T47D (cell line): ENCODE data around the gene PLEKHA8.

Experiments used
- DNase-seq, 2 experiments: peaks; one replicate each; pipeline versions ENCODE4 v3.0.0 to v3.0.0-alpha.2; 2011 to 2012; ENCODE audit warnings: low read depth in 1 of 2, low spot score in 1 of 2
- JUND ChIP-seq: IDR thresholded peaks from 2 replicates; pipeline ENCODE4 v1.6.1; 2012; ENCODE audit warnings: low read depth
- in situ Hi-C: cut with HindIII; loops from 2 replicates; pipeline ENCODE4 v1.10.0; 2016; ENCODE audit warnings: low sequenced_read_pairs, low pct_unique_long_range_greater_than_20kb

Gene PLEKHA8

DNA sequence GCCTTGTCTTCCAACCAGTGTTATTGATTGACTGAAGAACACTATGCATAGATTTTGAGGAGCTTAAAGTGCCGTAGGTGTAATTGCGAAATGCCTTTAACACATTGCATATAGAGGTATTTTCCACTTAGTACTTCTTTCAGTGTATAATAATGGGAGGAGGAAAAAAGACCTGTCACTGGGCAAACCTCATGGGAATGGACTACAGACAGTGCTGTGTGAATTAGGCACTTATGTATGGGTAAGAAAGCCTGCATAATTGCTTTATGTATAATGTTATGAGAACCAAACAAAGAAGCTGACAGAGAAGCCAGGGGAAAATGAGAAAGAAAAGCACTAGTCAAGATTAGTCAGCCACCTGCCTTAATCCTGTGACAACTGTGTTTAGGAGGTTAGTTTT lies 26.2 kb upstream of the PLEKHA8 start:
- DNase-seq, result peak in 1 of 2 experiments; percentile 12
- in situ Hi-C loops, result no loop called here
- no peak for TF ChIP-seq JUND

DNA sequence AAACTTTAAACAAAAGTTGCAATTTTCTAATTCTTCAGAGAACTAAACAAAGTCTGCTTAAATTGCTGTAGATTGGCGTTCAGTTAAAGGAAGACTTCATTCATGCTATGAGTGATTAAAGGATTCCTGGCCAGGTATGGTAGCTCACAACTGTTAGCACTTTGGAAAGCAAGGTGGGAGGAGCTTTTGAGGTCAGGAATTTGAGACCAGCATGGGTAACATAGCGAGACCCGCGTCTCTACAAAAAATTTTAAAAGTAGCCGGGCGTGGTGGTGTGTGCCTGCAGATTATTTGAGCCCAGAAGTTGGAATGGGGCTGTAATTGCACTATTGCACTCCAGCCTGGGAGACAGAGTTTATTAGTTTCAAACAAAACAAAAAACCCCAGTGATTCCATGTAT lies 25.1 kb upstream of the PLEKHA8 start:
- TF ChIP-seq JUND, result no peak
- in situ Hi-C loops, result no loop called here
- no peak for DNase-seq

DNA sequence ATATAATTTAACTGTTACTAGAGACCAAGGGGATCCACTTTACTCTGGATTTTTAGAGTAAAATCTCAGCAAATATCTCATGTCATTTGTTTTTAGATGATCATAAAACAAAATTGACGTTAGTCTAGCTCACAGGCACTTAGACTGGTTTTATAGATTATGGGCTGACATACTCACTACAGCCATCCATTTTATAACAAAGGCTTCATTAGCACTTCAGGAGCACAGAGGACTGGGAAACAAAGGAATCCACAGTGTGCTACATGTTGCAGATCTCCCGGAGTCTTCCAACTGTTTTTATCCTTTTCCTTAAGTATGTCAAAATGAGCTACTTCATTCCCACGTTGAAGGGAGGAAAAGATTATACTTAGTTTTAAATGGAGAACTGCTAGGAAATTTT lies 22.7 kb upstream of the PLEKHA8 start:
- DNase-seq, result no peak
- in situ Hi-C loops, result no loop called here
- no peak for TF ChIP-seq JUND

DNA sequence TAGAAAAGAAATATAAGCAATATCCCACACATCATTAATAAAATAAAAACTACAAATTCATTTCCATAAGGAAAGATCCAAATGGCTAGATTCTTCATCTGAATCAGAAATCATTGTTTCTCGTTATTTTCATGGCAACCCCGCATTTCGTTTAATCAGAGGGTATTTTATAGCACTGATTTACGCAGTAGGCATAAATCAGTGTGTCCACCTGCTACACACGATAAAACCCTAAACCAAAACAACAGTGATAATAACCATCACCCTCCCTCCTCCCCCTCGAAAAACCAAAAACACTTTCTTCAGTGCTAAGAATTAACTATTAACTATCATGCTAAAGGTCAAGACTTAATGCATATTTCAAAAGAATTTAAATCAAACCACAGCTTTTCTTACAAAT lies 18.2 kb upstream of the PLEKHA8 start:
- in situ Hi-C loops, result no loop called here
- no peak for DNase-seq
- no peak for TF ChIP-seq JUND

DNA sequence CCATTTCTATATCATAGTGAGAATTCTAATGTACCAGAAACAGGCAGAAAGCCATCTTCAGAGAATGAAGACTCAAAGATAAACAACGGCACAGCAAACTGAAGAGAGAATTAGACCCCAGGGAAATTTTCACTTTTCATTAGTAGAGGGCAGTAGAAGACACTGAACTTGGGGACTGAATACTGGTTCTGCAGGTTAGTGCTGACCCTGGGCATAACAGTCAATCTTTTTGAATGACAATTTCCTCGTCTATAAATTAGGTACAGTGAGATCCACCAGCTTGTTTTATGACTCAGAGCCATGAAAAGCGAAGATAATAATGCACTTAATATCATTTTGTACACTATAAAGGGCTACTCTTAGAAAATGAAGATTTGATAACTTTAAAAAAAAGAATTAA lies 15.5 kb upstream of the PLEKHA8 start:
- in situ Hi-C loops, result no loop called here
- DNase-seq, result peak; percentile 36 to 81
- no peak for TF ChIP-seq JUND

DNA sequence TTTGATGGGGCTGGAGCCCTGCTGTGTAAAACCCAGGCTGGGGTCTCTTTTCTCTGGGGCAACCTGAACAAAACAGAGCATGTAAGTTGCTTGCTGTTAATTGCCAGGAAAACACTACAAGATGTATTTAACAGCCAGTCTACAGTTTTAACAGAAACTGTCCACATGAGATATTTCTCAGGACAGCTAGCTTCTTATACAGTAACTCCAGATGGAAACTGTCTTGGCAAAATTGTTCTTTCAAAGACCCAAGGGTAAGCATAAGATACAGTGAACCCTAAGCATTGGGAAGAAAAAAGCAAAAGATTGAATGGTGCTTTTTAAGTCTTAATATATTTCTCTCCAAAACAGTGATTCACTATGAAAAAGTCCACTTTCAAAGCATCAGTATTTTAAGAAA lies 9.8 kb upstream of the PLEKHA8 start:
- in situ Hi-C loops, result no loop called here
- no peak for DNase-seq
- TF ChIP-seq JUND, result no peak

DNA sequence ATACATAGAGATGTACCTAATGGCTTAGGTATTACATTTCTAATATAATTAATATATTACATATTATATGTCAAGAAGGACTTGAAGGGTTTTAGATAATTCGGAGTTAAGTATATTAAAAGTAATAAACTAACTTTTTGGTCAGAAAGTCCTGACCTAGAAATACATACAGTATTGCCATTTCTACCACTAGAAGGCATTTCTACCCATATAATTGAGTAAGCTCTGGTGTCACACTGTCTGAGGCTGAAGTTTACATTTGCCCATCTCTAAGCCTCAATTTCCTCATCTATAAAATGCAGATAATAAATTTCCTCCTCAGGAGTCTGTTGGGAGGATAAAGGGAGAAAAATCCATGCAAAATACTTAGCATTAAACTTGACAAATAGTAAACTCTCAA lies 8.8 kb upstream of the PLEKHA8 start:
- no peak for DNase-seq
- in situ Hi-C loops, result no loop called here
- TF ChIP-seq JUND, result no peak

DNA sequence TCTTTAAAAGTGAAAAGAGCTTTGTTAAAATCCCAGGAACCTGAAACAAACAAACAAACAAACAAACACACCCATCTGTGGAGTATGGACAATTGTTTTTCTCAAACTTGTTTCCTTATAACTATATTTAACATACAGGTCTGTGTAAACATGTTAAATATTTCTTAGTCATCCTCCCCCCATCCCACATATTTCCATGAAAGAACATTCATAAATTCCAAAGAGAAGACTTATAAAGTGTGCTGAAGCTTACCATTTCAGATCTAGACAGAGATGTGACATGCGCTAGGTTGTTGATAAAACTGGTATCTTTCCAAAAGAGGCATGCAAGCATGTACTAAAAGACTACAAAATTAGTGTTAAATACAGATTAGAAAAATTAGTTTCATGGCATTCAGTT lies 8.3 kb upstream of the PLEKHA8 start:
- in situ Hi-C loops, result no loop called here
- TF ChIP-seq JUND, result no peak
- DNase-seq, result no peak

DNA sequence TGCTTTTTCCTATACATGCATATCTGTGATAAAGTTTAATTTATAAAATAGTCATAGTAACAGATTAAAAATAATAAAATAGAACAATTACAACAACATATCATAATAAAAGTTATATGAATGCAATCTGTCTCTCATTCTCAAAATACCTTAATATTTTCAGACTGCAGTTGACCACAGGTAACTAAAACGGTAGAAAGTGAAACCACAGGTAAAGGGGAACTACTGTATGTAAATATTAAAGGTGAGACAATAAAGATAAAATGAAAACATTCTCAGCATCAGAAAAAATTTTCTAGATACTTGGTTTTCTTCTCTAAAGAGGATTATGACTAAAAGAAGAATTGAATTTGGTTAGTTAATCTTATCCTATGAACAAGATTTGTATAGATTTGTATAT lies 7.7 kb upstream of the PLEKHA8 start:
- TF ChIP-seq JUND, result no peak

DNA sequence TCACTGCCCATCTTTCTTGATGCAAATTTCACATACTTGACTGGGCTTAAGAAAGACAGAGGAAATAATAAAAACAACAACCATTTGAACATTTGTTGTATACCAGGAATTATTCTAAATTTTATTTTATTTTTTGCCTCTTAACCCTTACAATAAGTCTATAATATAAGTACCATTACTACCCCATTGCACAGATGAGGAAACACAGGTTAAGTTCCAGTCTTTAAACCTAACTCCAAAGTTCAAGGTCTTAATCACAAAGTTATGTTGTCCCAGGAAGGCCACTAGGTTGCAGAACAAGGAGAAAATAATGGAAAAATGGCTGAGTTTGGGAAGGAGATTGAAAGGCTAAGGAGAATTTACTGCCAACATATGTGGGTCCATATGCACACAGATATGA lies 5.2 kb upstream of the PLEKHA8 start:
- TF ChIP-seq JUND, result no peak
- in situ Hi-C loops, result no loop called here
- DNase-seq, result no peak

More for the DNA sequence above, 7.7 kb upstream of the PLEKHA8 start:
- no peak for DNase-seq
- in situ Hi-C loops, result no loop called here

DNA sequence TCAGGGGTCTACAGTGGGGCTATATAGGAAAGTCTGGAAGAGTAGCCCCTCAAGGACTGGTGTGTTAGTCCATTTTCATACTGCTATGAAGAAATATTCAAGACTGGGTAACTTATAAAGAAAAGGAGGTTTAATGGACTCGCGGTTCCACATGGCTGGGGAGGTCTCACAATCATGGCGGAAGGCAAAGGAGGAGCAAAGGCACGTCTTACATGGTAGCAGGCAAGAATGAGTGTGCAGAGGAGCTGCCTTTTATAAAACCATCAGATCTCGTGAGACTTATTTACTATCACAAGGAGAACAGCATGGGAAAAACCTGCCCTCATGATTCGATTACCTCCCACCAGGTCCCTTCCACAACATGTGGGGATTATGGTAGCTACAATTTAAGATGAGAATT lies 4.7 kb upstream of the PLEKHA8 start:
- in situ Hi-C loops, result no loop called here
- no peak for TF ChIP-seq JUND
- no peak for DNase-seq

DNA sequence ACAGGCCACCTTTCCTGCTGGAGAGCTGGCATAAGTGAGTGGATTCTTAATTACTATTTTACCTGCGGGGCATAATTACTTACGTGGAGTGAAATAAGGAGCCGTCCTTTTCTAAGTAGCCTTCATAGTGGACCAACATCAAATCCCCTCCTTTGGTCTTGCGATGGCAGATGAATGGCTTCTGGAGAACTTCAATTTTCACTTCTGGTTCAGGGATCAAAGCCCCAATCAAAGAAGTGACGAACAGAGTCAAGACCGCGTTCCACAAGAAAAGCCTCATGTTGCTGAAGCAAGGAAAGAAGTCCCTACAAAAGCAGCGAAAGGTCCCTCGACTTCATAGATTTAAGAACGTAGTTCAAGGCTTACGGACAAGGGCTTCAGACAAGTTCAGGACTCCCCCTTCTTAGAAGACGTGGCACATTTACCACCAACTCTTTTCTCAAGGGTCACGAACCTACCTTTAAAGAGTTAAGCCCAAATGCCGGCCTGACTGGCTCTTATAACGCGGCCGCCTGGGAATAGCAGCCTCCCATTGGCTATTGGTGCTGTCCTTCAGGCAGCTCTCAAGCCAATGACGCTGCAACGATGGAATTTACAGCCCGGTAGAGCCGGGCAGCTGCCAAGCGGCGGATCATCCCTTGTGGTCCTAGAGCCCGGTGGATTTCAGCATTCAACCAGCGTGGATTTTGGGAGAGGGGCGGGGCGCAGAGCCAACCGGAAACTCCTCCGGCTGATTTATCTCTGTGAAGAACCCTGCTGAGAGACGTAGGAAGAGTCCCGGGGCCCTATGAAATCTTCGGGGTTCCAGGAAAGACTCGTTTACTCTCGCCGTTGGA lies 1.8 kb upstream of the PLEKHA8 start, which contains the start of gene FKBP14:
Gene FKBP14, minus strand, starts transcription at position 474 of the 836 bp plus-strand sequence. Its CDS starts 194 bp downstream, at position 280.
- TF ChIP-seq JUND, result peak; percentile 11; the same call in 1 of the 2 replicates
- in situ Hi-C loops, result no loop called here
- DNase-seq, result peak; percentile 93 to 100

DNA sequence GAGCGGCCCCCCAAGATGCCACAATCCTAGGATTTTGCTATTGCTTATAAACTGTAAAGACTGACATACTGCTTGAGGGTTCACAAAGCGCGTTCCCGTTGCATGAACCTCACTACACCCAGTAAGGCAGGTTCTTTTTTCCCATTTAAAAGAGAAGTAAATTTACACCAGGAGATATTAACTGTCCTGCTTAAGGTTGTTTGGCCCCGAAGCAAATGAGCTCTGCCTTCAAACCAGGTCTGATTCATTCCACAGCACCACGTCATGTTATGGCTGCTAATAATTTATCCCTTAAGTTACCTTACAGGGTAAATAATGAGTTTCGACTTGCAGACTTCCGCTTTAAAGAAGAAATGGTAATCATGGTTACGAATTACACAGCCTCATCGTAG lies 1.2 kb upstream of the PLEKHA8 start:
- TF ChIP-seq JUND, result no peak; the same call in 1 of the 2 replicates
- in situ Hi-C loops, result no loop called here
- peak; percentile 55 to 63 for DNase-seq

DNA sequence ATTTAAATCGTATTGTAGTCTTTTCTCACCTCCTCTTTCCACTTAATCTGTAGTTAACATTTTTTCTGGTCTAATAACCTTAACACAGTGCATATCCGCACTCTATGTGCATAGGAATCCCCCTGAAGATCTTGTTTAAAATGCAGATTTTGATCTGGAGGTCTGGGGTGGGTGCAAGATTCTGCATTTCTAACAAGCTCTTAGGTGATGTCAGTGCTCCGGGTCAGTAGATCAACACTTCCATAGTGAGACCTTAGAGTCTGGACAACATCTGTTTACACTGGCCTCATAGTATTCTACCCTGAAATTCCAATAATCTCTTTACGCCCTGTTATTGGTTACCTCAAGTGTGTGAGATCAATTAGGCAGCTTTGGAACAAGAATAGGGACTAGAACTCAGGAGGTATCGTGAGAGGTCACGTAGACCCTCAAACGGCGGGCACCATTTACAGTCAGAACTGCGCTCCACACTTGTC lies 434 bp upstream of the PLEKHA8 start:
- in situ Hi-C loops, result no loop called here
- no peak for TF ChIP-seq JUND
- no peak for DNase-seq
